ENCODE measurements around the gene SYNE1.
A peak's percentile ranks its signal among the peaks of the same experiment; 100 is the strongest.

SYNE1 gene

DNA sequence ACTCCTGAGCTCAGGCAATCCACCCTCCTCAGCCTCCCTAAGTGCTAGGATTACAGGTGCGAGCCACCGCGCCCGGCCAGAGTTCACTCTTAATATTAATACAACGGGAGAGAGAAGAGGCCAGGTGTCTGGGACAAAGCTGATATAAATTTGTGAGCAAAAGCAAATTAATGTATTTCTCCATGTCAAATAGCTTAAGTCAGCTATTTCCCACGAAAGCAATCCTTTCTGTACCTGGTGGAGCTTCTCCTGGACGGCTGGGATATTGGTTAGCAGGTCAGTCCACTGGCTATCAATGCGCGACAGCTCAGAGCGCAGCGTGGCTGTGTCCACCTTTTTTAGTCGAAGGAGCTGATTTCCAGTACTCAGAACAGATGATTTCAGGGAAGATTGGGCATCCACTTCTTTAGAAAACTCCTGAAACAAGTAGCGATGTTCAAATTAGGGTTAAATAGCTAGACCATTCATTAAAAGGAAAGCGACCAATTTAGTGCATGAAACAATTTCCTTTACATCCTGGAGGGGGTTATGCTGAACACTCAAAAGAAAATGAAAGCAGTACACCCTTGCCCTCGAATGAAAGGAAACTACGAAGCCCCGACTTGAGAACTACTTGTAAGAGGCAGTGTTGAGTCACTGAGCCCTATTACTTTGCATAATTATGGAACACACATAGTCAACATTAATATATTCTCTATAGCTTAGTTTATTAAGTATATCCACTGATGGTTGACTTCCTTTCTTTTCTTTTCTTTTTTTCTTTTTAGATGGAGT is 403.4 kb downstream of the SYNE1 start:
- DNase-seq (ENCODE audit: low read depth in 2 of 2), result no peak

DNA sequence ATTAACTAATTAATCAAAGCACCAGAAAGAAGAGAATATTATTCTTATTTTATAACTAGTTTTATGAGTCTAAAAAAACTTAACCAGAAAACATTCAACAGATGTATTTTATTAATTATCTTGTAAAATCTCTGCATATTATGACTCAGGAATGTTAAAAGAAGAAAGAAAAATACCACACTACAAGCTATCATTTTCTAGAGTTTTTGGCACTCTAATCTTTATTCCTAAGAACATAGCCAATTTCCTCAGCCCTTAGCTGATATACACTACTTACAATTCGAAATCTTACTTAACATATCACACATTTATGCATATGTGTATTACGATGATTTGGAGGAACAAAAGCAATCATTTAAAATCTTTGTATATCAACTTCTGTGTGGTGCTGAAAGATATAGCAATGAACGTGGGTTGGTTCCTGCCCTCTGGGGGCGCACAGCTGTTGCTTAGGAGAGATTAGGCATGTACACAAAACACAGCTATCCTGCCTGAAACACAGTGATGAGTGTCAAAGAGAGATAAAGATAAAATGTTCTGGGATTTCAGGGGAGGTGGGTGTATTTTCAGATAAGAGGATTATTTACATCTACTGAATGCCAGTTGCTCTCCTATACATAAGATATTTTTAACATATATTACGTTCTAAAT is 404.5 kb downstream of the SYNE1 start:
- no peak for DNase-seq (ENCODE audit: low read depth in 2 of 2)

DNA sequence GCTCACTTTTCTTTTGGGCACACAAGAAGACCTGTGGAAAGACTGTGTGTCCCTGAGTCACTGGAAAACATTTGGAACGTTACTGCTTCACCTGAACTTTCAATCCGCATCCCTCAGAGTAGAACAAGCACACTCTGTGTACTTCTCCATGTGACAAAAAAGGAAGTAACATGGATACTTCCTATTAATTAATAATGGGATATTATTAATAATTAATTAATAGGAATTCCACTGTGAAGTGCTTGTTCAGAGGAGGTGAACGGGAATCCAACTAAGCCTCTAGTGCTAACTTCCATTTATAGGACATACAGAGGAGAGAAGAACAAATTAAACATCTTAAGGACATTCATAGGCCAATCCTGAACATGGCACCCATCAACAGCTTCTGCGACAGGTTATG is 407.8 kb downstream of the SYNE1 start:
- no peak for DNase-seq (ENCODE audit: low read depth in 2 of 2)

DNA sequence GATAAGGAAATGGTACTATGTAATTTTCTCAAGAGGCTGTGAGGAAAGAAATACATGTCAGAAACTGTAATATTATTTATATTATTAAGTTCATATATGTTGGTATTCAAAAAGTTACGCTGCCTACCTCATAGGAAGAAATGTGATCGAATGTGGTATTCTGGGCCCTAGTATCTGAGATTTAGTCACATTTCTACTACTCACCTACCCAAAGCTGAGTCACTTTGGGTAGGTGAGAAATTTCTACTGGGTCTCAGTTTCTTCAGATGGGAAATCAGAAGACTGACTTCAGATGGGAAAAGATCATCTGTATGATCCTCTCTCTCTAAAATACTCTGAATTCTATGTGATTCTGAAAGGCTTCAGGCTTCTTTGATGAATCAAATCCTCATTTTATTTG is 411.0 kb downstream of the SYNE1 start:
- no peak for DNase-seq (ENCODE audit: low read depth in 2 of 2)

DNA sequence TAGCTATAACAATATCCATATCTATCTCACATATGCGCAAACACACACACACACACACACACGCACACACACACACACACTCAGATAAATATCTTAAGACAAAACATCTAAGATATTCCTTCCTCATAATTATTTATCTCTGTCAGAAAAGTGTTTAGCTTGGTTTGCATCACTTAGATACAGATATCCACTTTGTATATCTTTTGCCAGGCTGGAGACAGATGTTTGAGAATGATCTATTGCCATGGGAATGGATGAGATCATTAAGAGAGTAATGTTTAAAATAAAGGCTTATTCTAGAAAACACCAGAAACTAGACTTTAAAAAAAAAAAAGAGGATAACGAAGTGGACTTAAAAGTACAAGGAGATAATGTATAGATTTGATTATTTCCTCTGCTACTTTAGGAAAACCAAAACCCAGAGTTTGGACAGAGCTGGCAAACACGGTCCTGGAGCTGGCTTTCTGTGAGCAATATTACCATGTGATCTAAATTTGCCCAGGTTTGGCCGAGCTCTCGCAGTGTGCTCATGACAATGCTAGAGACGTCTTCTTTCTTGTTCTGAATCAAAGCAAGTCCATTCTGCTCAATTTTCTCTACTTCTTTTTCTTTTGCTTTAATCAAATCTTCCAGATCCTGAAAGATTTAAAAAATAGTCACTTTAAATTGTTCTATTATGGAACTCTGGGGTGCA is 411.8 kb downstream of the SYNE1 start:
- DNase-seq (ENCODE audit: low read depth in 2 of 2), result no peak

DNA sequence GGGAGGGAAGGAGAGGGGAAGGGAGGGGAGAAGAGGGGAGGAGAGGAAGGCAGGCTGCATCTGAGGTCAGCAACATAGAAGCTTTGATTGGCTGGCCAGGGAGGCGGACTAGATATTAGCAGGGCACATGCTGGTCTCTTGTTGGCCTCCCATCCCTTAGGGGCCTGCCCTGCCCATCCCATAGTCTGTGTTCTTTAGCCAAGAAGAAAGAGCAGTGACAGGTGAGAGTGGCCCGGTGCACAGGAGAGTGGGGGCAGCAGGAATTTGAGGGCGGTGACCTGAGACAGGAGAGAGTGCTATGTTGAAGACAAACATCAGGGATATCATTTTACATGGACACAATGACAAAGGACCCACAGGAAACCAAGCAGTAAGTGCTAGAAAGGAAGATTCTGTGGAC is 413.5 kb downstream of the SYNE1 start:
- no peak for DNase-seq (ENCODE audit: low read depth in 2 of 2)

DNA sequence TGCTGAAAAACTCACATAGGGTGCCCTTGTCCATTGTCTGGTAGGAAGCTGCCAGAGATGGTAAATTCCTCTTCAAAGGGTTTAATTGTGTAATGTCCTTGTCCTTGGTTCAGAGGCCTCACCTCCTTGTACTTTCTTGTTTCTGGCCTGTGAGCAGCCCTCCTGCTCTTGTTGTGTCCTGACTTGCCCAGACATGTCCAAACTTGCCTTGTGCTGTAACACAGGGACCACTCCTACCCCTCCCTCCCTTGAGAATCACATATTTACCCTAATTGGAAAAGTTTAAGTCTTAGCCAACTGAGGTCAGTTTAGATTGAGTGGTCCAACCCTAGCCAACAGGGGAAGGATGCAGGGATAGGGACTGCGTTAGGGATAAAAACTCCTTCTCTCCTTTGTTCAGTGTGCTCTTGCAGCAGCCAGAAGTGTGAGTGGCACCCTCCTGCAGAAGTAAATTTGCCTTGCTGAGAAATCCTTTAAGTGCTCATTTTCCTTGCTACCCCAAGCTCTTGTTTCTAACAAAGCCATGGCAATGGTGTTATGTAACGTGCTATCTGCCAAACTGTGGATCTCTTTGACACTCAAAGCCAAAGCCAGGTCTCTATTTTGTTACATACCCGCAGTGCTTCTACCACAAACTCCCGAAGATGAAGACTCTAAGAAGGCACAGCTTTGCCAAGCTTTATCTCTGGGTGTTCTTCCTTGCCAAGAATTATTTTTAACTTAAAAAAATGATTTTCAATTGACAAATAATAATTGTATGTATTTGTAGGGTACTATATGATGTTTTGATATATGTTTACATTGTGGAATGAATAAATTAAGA is 415.1 kb downstream of the SYNE1 start:
- DNase-seq (ENCODE audit: low read depth in 2 of 2), result no peak

DNA sequence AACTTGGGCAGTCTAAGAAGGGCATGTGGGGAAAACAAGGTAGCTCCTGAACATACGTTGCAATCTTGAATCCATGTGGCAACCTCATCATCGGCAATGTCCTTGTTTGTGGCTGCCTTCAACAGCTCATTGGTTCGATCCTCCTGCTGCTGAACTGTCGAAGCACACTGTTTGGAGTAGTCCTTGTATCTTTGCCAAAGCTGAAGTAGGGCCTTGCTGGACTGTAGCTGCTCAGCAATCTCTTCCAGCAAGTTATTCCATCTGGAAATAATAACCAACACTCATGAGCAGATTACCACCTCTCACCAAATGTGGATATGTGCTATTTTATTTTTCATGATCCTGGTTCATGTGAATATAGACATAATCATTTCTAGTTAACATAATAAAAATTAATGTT is 416.4 kb downstream of the SYNE1 start:
- no peak for DNase-seq (ENCODE audit: low read depth in 2 of 2)

DNA sequence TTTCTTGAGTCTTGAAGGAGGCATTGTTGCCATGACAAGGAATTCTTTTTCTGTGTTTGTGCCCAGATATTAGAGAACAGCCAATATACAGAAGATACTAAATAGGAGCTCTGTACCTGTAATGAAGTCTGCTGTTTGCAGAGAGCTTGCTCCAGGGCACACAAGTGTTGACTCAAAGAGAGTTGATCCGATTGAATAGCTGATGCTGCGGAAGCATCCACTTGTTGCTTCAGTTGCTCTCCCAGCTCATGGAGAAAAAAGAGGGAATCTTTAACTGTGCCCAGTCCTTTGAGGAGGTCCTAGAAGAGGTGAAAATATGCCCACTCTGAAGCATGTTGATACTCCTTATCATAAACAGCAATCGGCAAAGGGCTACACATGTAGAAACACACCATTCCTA is 418.3 kb downstream of the SYNE1 start:
- no peak for DNase-seq (ENCODE audit: low read depth in 2 of 2)

DNA sequence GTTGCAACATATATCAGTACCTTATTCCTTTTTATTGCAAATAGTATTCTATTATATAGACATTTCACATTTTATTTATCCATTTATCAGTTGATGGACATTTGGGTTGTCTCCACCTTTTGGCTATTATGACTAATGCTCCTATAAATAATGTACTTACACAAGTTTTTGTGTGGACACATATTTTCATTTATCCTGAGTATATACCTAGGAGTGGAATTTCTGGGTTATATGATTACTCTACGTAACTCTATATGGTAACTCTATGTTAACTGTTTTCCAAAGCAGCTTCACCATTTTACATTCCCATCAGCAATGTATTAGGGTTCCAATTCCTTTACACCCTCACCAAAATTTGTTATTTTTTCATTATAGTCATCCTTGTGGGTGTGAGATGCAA is 424.7 kb downstream of the SYNE1 start:
- DNase-seq (ENCODE audit: low read depth in 2 of 2), result no peak

DNA sequence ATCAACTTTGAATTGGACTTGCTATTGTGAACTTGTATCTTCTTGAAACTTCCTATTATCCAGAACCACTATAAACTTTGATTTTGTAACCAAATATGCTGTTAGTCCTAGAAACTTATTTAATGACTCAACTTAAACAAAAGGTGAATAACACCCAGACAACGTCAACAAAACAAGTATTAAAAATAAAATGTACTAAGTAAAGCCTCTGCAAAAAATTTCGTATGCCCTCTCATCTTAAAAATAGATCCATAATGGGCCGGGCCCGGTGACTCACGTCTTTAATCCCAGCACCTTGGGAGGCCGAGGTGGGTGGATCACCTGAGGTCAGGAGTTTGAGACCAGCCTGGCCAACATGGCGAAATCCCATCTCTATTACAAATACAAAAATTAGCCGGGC is 428.0 kb downstream of the SYNE1 start:
- no peak for DNase-seq (ENCODE audit: low read depth in 2 of 2)

DNA sequence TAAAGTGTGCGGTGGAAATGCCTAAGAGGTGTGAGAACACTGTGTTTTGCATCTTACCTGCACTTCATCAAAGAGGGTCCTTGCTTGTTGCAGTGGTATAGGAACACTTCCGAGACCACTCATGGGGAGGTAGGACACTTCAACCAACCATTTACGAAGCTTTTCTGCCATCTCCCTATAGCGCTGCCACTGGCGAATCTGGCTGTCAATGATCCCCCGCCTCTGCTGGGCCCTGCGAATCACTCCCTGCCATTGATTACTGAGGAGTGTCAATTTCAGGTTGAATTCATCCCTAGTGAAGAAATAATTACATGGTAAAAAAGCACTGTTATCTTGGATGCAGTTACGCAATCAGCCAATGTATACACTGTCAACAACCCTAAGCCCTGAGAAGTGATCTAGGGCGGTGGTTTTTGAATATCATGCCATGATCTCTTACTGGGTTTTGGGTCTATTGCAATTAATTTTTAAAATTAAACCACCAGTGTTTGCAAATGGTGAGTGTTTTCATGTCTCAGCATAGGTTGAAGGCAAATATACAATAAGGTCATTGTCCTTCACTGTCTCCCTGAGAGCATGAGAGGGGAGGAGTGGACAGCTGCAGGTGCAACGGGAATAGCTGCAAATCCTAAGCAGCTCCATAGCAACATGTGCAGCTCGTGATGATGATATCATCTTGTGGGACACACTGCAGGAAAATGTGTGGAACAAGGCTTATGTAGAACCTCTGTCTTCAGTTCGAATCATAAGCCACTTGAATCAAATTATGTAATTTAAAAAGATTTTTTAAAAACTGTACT is 429.0 kb downstream of the SYNE1 start:
- no peak for DNase-seq (ENCODE audit: low read depth in 2 of 2)

DNA sequence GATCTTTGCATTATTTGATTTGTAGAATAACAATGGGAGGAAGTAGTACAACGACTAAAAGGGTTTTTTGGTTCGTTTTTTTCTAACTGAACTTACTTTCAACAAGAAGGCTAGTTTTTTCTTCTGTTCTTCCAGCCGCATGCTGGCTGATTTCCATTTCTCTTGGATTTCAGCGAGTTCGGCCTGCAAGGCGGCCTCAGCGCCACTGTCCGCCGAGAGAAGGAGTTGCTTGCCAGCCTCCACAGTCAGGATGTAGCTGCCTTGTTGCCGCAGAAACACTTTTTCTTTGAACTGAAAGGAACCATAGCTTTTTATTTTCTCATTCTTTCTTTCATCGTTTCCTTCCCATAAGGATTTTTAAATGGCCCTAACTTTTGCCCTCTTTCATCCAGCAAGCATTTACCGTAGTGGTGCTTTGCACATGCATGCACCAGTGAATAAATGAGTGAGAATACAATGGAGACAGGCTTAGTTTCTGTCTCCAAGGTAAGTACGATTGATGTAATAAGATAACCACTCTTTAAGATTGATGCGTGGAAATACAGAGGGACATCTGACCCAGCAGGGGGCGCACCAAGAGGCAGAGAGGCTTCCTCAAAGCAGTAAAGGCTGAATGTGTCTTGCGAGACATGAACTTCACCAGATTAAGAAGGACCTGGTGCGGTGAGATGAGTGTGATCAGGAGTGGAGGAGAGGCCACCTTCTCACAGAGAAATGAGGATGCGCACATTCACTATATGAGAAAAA is 430.9 kb downstream of the SYNE1 start:
- peak; percentile 43 to 45 for DNase-seq (ENCODE audit: low read depth in 2 of 2)

DNA sequence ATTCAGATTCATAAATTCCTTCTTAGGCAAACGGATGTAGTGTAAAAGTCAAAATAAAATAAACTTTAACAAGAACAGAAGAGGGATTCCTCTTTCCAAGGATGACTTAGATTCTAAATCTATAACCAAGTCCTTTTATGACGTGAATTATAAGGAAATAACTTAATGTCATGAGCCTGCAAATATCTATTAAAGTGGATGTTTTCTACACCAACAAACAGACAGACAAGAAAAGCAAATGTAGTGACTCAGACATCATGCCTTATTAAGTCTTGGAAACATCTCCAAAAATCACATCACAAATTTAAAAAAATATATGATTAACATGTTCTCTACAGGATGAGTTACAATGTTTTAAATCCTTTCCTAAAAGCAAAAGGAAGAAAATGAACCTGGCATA is 432.6 kb downstream of the SYNE1 start:
- no peak for DNase-seq (ENCODE audit: low read depth in 2 of 2)

DNA sequence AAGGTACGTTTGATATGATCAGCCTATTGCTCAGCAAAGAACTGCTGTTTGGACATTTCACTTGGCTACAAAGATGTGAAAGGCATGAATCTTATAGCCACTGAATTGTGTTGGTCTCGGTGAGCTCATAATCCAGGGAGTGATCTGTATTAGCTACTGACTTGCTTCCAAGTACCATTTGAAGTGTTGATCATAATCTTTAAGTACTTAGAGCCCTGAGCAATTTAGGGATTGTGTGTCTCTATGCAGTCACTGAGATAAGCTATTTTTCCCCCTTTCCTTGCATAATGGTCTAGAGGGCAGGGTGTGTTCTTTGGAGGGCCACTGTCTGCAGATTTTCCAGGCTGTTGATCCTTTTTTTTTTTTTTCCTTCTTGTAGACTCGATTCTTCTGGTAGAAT is 436.0 kb downstream of the SYNE1 start:
- no peak for DNase-seq (ENCODE audit: low read depth in 2 of 2)

DNA sequence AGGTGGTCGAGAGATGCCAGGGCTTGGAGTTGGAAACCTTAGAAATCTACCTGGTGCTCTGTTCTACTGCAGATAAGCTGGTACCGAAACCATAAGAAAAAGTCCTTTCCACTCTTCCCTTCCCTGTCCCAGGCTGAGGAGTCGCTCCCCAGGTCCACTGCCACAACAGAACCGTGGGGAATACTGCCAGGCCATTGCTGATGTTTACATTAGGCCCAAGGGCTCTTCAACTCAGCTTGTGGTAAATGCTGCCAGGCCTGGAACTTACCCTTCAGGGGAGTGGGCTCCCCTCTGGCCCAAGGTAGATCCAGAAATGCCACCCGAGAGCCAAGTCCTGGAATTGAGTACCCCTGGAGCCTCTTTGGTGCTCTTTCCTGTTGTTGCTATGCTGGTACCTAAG is 441.3 kb downstream of the SYNE1 start:
- DNase-seq (ENCODE audit: low read depth in 2 of 2), result no peak

DNA sequence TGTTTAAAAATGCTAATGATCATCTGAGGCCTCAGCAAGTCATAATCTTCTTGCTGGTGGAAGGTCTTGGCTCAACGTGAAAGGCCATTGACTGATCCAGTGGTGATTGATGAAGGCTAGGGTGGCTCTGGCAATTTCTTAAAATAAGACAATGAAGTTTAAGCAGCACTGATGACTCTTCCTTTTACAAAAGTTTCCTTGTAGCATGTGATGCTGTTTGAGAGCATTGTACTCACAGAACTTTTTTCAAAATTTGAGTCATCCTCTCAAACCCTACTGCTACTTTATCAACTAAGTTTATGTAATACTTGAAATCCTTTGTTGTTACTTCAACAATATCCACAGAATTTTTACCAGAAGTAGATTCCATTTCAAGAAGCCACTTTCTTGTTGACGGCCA is 447.4 kb downstream of the SYNE1 start:
- DNase-seq (ENCODE audit: low read depth in 2 of 2), result no peak

DNA sequence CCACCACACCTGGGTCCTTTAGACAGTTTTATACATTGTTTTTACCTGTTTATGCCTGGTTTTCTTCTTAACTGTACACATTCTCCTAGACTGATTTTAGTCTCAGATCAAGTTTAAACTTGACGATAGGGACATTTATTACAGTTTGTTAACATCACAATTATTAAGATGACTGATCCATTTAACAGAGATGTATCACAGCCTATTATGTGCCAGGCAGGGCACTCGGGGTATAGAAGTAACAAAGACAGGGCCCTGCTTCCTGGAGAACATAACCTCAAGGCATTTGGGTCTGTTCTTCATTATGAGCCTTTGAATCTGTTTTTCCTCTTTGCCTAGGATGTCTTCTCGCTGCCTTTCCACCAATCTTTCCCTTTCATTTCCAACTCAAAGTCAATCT is 449.2 kb downstream of the SYNE1 start:
- DNase-seq (ENCODE audit: low read depth in 2 of 2), result no peak

DNA sequence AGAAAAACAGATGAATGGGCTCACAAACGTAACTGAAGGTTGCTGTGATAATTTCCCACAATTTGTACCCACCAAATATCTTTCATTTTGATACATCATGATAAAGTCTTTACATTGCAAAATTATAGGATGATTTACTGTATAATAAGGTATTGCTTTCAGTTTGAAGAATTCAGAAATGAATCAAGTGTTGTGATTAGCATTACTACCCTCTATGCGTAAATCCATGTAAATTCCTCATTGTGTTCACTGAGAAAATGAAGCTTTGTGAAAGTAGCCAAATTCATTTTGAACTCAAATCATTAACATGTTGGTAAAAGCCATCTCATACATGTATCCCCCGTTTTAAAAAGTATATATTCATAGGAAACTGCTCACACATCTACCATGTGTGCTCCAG is 450.3 kb downstream of the SYNE1 start:
- DNase-seq (ENCODE audit: low read depth in 2 of 2), result no peak

DNA sequence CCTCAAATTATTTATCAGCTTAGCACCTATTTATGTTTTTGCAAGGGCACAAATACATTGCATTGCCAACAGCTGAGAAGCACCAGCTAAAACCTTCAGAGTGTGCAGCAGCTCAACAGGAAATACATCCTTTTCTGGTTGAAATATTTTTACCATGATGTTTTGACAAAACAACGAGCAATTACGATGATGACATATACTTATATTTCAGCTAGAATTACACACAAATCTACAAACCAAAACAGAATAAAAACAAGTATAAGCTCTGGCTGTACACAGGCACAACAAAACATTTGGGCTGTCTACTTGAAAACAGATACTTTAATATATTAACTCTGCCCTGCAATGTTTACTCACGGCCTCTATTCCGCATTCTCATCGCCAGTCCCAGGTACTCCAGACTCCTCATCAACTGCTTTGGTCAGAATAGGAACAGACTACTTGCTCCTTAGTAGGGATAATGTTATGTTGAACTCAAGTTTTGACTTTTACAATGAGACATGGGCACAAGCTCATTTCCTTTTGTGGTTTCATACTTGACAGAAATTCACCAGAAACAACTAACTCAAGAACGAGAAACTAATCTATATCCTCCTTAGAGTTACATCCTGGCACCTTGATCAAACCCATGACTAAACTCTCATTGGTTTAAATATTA is 452.1 kb downstream of the SYNE1 start:
- DNase-seq (ENCODE audit: low read depth in 2 of 2), result no peak

Measured in stimulated activated CD4-positive, alpha-beta T cell treated with anti-CD3 and anti-CD28 coated beads, Interleukin-4, amount 100 ng/mL, for 48 hours (primary cell).